Stimulated activated CD4-positive, alpha-beta T cell treated with anti-CD3 and anti-CD28 coated beads, Interleukin-2, amount 100 ng/mL, for 24 hours (primary cell): ENCODE results near the gene TMC3.

Experiments
- DNase-seq, 2 donors: peaks; one replicate each; pipeline ENCODE4 v3.0.0-alpha.2; 2020

Gene TMC3

GRCh38 chr15:81321667-81322066 lies 52.3 kb downstream of the TMC3 start:
- no peak for DNase-seq

GRCh38 chr15:81317642-81318017 lies 56.4 kb downstream of the TMC3 start:
- no peak for DNase-seq

- no peak for DNase-seq
Observed at GRCh38 chr15:81316267-81316666, 57.7 kb downstream of the TMC3 start.

- DNase-seq = no peak
Observed at GRCh38 chr15:81315452-81316175, 58.4 kb downstream of the TMC3 start.

- DNase-seq = no peak
Observed at GRCh38 chr15:81314378-81314777, 59.6 kb downstream of the TMC3 start.

GRCh38 chr15:81313686-81314085 lies 60.3 kb downstream of the TMC3 start:
- no peak for DNase-seq

- no peak for DNase-seq
Observed at GRCh38 chr15:81312790-81313543, 61.0 kb downstream of the TMC3 start.

GRCh38 chr15:81311752-81312464 lies 62.1 kb downstream of the TMC3 start:
- no peak for DNase-seq

- DNase-seq = no peak
Observed at GRCh38 chr15:81310480-81310879, 63.5 kb downstream of the TMC3 start.

GRCh38 chr15:81309647-81310450 lies 64.2 kb downstream of the TMC3 start:
- DNase-seq = no peak

GRCh38 chr15:81308260-81308659 lies 65.8 kb downstream of the TMC3 start:
- DNase-seq = no peak

- DNase-seq = no peak
Observed at GRCh38 chr15:81304226-81304625, 69.8 kb downstream of the TMC3 start.

GRCh38 chr15:81303244-81304225 lies 70.5 kb downstream of the TMC3 start:
- no peak for DNase-seq

GRCh38 chr15:81302701-81303109 lies 71.3 kb downstream of the TMC3 start:
- DNase-seq = no peak

- DNase-seq = peak in 1 of 2 donors; percentile 57
Observed at GRCh38 chr15:81301815-81302399, 72.1 kb downstream of the TMC3 start.

GRCh38 chr15:81301385-81301784 lies 72.6 kb downstream of the TMC3 start:
- no peak for DNase-seq

- DNase-seq = no peak
Observed at GRCh38 chr15:81299630-81300273, 74.3 kb downstream of the TMC3 start.

- DNase-seq = no peak
Observed at GRCh38 chr15:81299156-81299555, 74.9 kb downstream of the TMC3 start.

- no peak for DNase-seq
Observed at GRCh38 chr15:81298611-81299010, 75.4 kb downstream of the TMC3 start.
